ENCODE data around the gene FAM83D.

DNA sequence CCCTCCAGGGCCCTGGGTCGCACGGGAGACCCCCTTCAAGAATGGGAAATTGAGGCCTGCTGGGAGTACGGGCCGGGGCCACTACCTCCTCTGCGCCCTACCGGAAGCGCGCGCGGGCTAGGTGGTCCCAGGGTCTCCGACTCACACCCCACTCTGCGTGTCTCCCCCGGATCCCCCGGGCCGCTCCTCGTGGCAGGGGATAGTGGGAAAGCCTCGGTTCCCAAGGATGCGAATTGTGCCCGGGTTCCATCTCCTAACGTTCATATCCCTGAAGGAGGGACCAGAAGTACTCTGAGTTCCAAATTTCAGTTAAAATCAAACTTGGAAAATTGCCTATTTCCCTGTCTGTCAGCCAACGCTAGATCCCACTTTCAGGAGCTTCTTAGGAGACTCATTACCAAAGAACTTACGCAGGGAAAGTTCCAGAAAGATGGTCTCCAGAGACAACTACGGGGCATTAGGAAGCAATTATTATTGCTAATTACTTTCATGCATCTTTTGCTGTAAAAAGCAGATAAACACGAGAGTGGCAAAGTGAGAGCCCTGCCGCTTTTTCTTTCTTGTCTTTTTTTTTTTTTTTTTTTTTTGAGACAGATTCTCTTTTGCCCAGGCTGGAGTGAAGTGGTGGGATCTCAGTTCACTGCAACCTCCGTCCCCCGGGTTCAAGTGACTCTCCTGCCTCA, 858 bp downstream of the FAM83D start:
- TF ChIP-seq, protein P1, sequence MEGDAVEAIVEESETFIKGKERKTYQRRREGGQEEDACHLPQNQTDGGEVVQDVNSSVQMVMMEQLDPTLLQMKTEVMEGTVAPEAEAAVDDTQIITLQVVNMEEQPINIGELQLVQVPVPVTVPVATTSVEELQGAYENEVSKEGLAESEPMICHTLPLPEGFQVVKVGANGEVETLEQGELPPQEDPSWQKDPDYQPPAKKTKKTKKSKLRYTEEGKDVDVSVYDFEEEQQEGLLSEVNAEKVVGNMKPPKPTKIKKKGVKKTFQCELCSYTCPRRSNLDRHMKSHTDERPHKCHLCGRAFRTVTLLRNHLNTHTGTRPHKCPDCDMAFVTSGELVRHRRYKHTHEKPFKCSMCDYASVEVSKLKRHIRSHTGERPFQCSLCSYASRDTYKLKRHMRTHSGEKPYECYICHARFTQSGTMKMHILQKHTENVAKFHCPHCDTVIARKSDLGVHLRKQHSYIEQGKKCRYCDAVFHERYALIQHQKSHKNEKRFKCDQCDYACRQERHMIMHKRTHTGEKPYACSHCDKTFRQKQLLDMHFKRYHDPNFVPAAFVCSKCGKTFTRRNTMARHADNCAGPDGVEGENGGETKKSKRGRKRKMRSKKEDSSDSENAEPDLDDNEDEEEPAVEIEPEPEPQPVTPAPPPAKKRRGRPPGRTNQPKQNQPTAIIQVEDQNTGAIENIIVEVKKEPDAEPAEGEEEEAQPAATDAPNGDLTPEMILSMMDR (IDR thresholded peaks at IDR 0.05), result no peak
- no peak for TF ChIP-seq POLR2A (IDR thresholded peaks at IDR 0.05)

Measured in heart left ventricle (tissue), 13 donors.